ENCODE measurements around the gene AGPAT1. TPM values are rescaled to one million over a fixed set of nuclear protein-coding genes. Genes with fewer than 3 reads are reported as not detected.
"Not testable (repeated sequence)": the region's sequence is repeated elsewhere in the genome, so short reads cannot be mapped to it uniquely, and the experiment has no call there.

AGPAT1 gene
- total RNA-seq, 1 experiment from 2014 or later: 84.5 TPM

- 0 out of 2 replicates have a peak overlapping the region, but pooled peaks have one; percentile 10 for H3K27ac Mint-ChIP-seq
- POLR2A ChIA-PET: no interaction called here
- H3K4me1 Mint-ChIP-seq: no peaks in the 10 kb centered on the region
- DNase-seq (ENCODE audit: low spot score) (no peak), ATAC-seq (no peak; the same call in 1 of the 2 replicates)
- peaks cover 4% of the 10 kb centered on the region; the same call in 1 of the 2 replicates for H3K27me3 Mint-ChIP-seq (ENCODE audit: low read depth)
- no peak for TF ChIP-seq SMAD4 (CRISPR knock-in tag; IDR thresholded peaks at IDR 0.05)
- TF ChIP-seq, protein P1, sequence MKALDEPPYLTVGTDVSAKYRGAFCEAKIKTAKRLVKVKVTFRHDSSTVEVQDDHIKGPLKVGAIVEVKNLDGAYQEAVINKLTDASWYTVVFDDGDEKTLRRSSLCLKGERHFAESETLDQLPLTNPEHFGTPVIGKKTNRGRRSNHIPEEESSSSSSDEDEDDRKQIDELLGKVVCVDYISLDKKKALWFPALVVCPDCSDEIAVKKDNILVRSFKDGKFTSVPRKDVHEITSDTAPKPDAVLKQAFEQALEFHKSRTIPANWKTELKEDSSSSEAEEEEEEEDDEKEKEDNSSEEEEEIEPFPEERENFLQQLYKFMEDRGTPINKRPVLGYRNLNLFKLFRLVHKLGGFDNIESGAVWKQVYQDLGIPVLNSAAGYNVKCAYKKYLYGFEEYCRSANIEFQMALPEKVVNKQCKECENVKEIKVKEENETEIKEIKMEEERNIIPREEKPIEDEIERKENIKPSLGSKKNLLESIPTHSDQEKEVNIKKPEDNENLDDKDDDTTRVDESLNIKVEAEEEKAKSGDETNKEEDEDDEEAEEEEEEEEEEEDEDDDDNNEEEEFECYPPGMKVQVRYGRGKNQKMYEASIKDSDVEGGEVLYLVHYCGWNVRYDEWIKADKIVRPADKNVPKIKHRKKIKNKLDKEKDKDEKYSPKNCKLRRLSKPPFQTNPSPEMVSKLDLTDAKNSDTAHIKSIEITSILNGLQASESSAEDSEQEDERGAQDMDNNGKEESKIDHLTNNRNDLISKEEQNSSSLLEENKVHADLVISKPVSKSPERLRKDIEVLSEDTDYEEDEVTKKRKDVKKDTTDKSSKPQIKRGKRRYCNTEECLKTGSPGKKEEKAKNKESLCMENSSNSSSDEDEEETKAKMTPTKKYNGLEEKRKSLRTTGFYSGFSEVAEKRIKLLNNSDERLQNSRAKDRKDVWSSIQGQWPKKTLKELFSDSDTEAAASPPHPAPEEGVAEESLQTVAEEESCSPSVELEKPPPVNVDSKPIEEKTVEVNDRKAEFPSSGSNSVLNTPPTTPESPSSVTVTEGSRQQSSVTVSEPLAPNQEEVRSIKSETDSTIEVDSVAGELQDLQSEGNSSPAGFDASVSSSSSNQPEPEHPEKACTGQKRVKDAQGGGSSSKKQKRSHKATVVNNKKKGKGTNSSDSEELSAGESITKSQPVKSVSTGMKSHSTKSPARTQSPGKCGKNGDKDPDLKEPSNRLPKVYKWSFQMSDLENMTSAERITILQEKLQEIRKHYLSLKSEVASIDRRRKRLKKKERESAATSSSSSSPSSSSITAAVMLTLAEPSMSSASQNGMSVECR (CRISPR knock-in tag; IDR thresholded peaks at IDR 0.05; ENCODE audit: borderline replicate concordance): no peak
- TF ChIP-seq JUN (CRISPR knock-in tag; IDR thresholded peaks at IDR 0.05): no peak
- TF ChIP-seq, protein P2, sequence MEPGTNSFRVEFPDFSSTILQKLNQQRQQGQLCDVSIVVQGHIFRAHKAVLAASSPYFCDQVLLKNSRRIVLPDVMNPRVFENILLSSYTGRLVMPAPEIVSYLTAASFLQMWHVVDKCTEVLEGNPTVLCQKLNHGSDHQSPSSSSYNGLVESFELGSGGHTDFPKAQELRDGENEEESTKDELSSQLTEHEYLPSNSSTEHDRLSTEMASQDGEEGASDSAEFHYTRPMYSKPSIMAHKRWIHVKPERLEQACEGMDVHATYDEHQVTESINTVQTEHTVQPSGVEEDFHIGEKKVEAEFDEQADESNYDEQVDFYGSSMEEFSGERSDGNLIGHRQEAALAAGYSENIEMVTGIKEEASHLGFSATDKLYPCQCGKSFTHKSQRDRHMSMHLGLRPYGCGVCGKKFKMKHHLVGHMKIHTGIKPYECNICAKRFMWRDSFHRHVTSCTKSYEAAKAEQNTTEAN (CRISPR knock-in tag; IDR thresholded peaks at IDR 0.05): no peak
- no peak for TF ChIP-seq ZMAT4 (CRISPR knock-in tag; IDR thresholded peaks at IDR 0.05)
- TF ChIP-seq ZNF121 (CRISPR knock-in tag; IDR thresholded peaks at IDR 0.05): no peak
- TF ChIP-seq ESRRA (CRISPR knock-in tag; IDR thresholded peaks at IDR 0.05; ENCODE audit: borderline replicate concordance): no peak
- no peak for TF ChIP-seq ZNF281 (CRISPR knock-in tag; IDR thresholded peaks at IDR 0.05)
- no peak for TF ChIP-seq ZNF671 (CRISPR knock-in tag; IDR thresholded peaks at IDR 0.05)
- TF ChIP-seq USF1 (CRISPR knock-in tag; IDR thresholded peaks at IDR 0.05): no peak
- TF ChIP-seq CTCF (IDR thresholded peaks at IDR 0.05): no peak
- TF ChIP-seq AR (CRISPR knock-in tag; IDR thresholded peaks at IDR 0.05): no peak
- no peak for TF ChIP-seq MAX (CRISPR knock-in tag; IDR thresholded peaks at IDR 0.05)
- H3K9me3 Mint-ChIP-seq: no peaks in the 10 kb centered on the region
- H3K4me3 Mint-ChIP-seq: no peak overlapping the region
- CTCF ChIA-PET: interaction anchor here (1.6 kb wide), 1 partner anchor 16 kb away, joined by 5 read pairs; no protein-coding TSS in a partner anchor
- no peaks in the 10 kb centered on the region for H3K36me3 Mint-ChIP-seq
Measured at GRCh38 chr6:32212076-32212760, 36.3 kb upstream of the AGPAT1 start.

GRCh38 chr6:32211432-32211831 lies 35.5 kb upstream of the AGPAT1 start:
- H3K9me3 Mint-ChIP-seq; H3K4me1 Mint-ChIP-seq; H3K36me3 Mint-ChIP-seq; H3K27me3 Mint-ChIP-seq (ENCODE audit: low read depth); POLR2A ChIA-PET; CTCF ChIA-PET; H3K27ac Mint-ChIP-seq; H3K4me3 Mint-ChIP-seq; DNase-seq (ENCODE audit: low spot score); ATAC-seq: not testable (repeated sequence)

All from WTC11 (cell line).